AG10803 (cell line): ENCODE measurements around the gene ABHD12B.

Experiments used
- DNase-seq: peaks from one replicate; pipeline ENCODE4 v3.0.0; 2010; ENCODE audit warnings: low read depth
- H3K4me3 ChIP-seq: 2 replicates; pipeline ENCODE4 v1.5.1; 2011; ENCODE audit warnings: mild to moderate bottlenecking, low read length, control low read depth
- TF ChIP-seq, protein P1 (sequence below): conservative IDR thresholded peaks from 2 replicates; pipeline ENCODE4 v1.5.1; 2011; ENCODE audit warnings: mild to moderate bottlenecking, low read length, control low read depth, inconsistent platforms

The ABHD12B gene

DNA sequence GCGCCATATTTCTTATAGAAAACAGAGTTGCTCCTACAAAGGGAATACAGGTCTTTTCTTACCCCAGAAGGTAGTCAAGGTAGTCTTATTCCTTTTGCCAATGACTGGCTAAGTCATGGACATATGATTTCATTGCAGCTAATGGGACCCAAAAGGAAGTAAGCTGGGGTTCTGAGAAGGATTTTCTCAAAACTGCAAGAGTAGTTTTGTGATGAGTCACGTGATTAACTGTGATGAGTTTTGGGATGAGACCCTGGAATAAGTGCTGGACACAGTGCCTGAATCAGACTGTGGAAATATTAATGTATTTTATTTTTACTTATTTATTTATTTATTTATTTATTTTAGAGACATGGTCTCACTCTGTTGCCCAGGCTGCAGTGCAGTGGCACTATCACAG lies 27.5 kb upstream of the ABHD12B start:
- H3K4me3 ChIP-seq = no peak overlapping the region
- TF ChIP-seq, protein P1, sequence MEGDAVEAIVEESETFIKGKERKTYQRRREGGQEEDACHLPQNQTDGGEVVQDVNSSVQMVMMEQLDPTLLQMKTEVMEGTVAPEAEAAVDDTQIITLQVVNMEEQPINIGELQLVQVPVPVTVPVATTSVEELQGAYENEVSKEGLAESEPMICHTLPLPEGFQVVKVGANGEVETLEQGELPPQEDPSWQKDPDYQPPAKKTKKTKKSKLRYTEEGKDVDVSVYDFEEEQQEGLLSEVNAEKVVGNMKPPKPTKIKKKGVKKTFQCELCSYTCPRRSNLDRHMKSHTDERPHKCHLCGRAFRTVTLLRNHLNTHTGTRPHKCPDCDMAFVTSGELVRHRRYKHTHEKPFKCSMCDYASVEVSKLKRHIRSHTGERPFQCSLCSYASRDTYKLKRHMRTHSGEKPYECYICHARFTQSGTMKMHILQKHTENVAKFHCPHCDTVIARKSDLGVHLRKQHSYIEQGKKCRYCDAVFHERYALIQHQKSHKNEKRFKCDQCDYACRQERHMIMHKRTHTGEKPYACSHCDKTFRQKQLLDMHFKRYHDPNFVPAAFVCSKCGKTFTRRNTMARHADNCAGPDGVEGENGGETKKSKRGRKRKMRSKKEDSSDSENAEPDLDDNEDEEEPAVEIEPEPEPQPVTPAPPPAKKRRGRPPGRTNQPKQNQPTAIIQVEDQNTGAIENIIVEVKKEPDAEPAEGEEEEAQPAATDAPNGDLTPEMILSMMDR = no peak
- DNase-seq = no peak

DNA sequence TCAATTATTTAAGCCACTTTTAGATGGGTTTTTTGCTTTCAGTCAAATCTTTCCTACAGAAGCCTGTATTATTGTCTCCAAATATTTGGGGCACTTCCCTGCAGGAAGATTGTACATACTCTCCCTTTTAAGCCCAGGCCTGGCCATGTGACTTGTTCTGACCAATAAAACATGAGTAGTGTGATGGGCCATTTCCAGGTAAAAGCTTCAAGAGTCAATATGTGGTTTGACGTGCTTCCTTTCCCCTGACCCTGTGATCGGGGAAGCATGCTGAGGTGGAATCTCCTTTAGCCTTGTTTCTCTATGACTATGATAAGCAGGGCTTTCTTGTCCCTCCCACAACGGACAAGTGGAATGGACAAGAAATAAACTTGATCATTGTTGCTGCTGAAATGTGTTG lies 26.7 kb upstream of the ABHD12B start:
- DNase-seq = no peak
- TF ChIP-seq, protein P1 = no peak
- H3K4me3 ChIP-seq = no peak overlapping the region

DNA sequence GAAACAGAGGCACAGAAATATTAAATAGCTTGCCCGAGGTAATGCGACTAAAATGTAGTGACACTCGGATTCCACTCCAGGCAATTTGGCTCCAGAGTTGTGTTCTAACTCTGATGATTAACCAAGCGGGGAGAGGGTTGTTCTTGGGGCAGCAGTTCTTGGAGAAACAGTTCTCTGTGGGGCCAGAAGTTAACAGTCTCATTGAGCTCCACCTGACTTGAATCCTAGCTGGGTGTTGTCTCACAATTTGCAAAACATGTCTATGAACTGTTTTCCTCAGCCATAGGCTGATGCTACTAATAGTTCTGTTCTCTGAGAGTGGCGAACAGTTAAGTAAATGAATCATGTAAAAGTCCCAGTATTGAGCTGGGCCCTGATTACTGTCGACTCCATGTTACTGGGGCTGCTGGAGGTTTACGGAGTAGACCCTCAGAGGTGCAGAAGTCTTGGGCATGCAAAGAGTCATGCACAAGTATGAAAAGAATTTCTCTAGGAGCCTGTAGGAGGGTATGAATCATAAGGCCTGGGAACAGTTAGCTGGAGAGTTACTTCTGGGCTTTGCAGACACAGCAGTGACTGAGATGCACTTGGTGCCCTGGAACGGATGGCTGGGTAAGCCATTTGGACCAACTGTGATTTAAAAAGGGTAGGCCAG lies 25.5 kb upstream of the ABHD12B start:
- TF ChIP-seq, protein P1 = no peak
- DNase-seq = peak; percentile 85
- no peak overlapping the region for H3K4me3 ChIP-seq

DNA sequence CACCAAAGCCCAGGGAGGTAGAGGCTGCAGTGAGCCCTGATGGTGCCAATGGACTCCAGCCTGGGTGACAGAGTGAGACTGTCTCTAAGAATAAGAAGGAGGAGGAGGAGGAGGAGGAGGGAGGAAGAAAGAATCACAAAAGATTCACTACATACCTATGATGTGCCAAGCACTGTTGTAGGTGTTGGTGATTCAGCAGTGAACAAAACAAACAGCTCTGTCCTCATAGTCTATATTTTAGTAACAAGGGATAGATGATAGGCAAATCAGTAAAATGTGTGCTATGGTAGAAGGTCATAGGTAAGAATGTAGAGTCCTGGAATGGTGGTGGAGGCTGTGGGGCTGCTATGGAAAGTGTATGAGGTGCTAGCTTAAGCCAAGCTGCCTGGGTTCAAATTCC lies 18.0 kb upstream of the ABHD12B start:
- TF ChIP-seq, protein P1 = no peak
- H3K4me3 ChIP-seq = no peak overlapping the region
- no peak for DNase-seq

DNA sequence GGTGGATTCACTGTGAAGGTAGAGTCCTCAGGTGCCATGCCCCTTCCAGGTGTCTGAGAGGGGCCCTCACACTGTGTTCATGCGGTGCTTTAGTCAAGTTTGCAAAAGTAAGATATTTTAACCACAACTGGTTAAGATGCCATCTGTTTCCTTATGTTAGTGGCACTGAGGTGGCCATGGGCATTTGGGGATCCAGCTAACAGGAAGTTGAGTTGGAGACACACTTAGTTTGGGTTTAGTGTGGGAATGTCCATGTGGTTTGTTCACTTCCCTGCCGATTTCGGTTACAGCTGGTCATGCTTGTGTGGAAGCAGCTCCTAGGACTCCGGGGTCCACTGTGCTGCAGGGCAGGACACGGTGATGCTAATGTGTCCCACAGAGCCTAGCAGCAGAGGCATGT lies 17.3 kb upstream of the ABHD12B start:
- no peak for DNase-seq
- TF ChIP-seq, protein P1 = no peak
- no peak overlapping the region for H3K4me3 ChIP-seq

DNA sequence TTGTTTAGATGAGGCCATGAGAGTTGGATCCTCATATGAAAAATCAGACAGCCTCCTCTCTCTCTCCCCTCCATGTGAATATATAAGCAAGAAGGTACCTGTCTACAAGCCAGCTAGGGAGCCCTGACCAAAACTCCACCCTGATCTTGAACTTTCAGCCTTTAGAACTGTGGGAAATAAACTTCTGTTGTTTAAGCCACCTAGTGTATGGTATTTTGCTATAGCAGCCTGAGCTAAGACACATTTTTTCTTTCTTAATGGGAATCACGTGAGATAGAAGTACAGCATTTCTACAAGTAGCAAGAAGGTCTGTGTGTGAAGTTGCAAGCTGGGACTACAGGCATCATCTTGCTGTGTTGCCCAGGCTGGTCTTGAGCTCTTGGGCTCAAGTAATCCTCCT lies 16.3 kb upstream of the ABHD12B start:
- DNase-seq = peak; percentile 59
- TF ChIP-seq, protein P1 = peak; percentile 37
- no peak overlapping the region for H3K4me3 ChIP-seq

DNA sequence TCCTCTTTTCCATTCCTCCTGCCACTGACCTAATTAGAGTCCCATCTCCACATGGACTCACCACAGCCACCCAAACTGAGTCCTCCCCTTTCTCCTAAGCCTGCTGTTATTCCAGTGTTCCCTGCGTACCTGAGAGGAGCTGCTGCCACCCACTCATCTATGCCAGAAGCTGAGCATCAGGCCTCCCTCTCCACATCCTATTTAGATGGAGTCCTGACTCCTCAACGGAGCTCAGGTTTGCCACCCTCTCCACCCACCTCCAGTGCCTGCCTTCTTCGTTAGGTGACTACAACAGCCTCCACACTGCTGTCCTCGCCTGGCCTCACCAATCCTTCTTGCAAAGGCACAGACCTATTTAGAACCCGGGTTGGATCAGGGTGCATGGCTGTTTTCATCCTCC lies 15.2 kb upstream of the ABHD12B start:
- no peak for DNase-seq
- TF ChIP-seq, protein P1 = no peak
- no peak overlapping the region for H3K4me3 ChIP-seq
